Activated T-cell treated with anti-CD3 and anti-CD28 coated beads, Interleukin-2, amount 50 U/mL, for 72 hours (primary cell): Measurements from ENCODE around the gene TMEM175. TPM values are rescaled to one million over a fixed set of nuclear protein-coding genes. Genes with fewer than 3 reads are reported as not detected.

ENCODE experiments used
- ATAC-seq, 2 donors: fragments of 150-1000 bp; cut with Tn5 transposase; replicated peaks in 1 of 2; 2 replicates each; pipeline ENCODE4 v1.10.0; 2021; ENCODE audit warnings: moderate library complexity in 2 of 2, mild to moderate bottlenecking in 1 of 2
- DNase-seq, 2 donors: peaks; one replicate each; pipeline ENCODE4 v3.0.0; 2021 to 2022; ENCODE audit warnings: mixed read lengths in 1 of 2
- H3K27ac Mint-ChIP-seq: one replicate; pipeline ENCODE4 v1.8.0; 2022; ENCODE audit warnings: mild to moderate bottlenecking, moderate library complexity, mixed read lengths
- H3K27me3 Mint-ChIP-seq: one replicate; pipeline ENCODE4 v1.8.0; 2022; ENCODE audit warnings: low read depth, mixed read lengths
- H3K36me3 Mint-ChIP-seq, 2 donors: one replicate each; pipeline ENCODE4 v1.8.0; 2022; ENCODE audit warnings: mixed read lengths in 2 of 2, mild to moderate bottlenecking in 1 of 2; ENCODE audit not compliant: insufficient read depth in 2 of 2
- H3K4me1 Mint-ChIP-seq: one replicate; pipeline ENCODE4 v1.8.0; 2022; ENCODE audit warnings: low read depth, mixed read lengths
- H3K4me3 Mint-ChIP-seq, 2 donors: one replicate each; pipeline ENCODE4 v1.8.0; 2022; ENCODE audit warnings: mild to moderate bottlenecking in 2 of 2, mixed read lengths in 2 of 2, moderate library complexity in 2 of 2
- H3K9me3 Mint-ChIP-seq, 2 donors: one replicate each; pipeline ENCODE4 v1.8.0; 2022; ENCODE audit warnings: mixed read lengths in 2 of 2
- total RNA-seq, 2 donors: library from RNA; stranded (reverse); gene quantifications; one replicate each; pipeline ENCODE4 v1.2.3, GENCODE V29; 2022

Gene TMEM175
- total RNA-seq, 2 donors from 2014 or later, result 21.0 to 22.0 TPM

DNA sequence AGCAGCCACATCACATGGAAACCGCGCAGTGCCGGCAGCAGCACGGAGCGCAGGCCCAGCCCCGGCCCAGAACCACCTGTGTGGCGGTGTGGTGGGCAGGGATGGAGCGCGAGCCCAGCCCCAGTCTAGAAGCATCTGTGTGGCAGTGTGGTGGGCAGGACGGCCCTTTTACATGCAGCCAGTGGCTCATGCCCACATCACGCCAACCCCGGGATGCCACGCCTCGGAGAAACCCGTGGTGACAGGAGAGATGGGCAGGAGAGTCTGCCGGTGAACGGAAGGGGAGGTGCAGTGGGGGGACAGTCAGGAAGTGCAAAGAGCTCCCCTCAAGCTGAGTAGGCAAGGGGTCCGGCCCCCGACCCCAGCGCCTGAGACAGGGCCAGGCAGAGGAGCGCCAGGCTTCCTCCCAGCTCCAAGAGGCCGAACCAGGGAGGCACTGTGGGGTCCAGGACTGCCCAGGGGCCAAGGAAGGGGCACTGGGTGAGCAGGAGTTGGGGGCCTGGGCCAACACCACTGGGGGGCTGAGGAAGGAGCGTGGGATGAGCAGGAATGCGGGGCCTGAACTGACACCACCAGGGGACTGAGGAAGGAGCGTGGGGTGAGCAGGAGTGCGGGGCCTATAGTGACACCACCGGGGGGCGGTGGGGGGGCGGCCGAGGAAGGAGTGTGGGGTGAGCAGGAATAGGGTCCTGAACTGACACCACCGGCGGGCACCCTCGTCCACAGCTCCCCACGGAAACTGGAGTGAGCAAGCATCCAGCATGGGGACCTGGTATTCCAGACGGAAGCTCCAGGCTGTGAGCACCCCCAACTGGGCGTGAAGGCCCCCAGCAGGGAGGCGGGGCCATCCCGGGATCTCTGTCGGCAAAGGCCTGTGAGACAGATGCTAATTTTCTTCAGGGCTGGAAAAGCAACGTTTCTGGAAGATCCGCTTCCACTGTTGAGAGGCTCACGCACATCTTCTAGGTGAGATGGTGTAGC is 28.9 kb upstream of the TMEM175 start:
- Mint-ChIP-seq H3K4me3 (no peak overlapping the region), H3K36me3 (peaks cover 3 to 18% of the 10 kb centered on the region in 2 donors), H3K9me3 (peaks cover 0 to 4% of the 10 kb centered on the region in 2 donors), H3K27ac (no peak overlapping the region), H3K4me1 (no peaks in the 10 kb centered on the region), H3K27me3 (no peaks in the 10 kb centered on the region)
- ATAC-seq (no peak), DNase-seq (no peak)

- no peaks in the 10 kb centered on the region for H3K4me1 Mint-ChIP-seq
- peaks cover 3 to 14% of the 10 kb centered on the region in 2 donors for H3K36me3 Mint-ChIP-seq
- no peak overlapping the region for H3K4me3 Mint-ChIP-seq
- DNase-seq, result no peak
- peaks cover 0 to 4% of the 10 kb centered on the region in 2 donors for H3K9me3 Mint-ChIP-seq
- no peak overlapping the region for H3K27ac Mint-ChIP-seq
- ATAC-seq, result no peak
- no peaks in the 10 kb centered on the region for H3K27me3 Mint-ChIP-seq
These were observed 26.5 kb upstream of the TMEM175 start for GRCh38 chr4:905485-906338.

- H3K4me1 Mint-ChIP-seq, result no peaks in the 10 kb centered on the region
- H3K27ac Mint-ChIP-seq, result no peak overlapping the region
- ATAC-seq (no peak), DNase-seq (no peak)
- peaks cover 3 to 18% of the 10 kb centered on the region in 2 donors for H3K36me3 Mint-ChIP-seq
- H3K27me3 Mint-ChIP-seq, result no peaks in the 10 kb centered on the region
- peaks cover 0 to 4% of the 10 kb centered on the region in 2 donors for H3K9me3 Mint-ChIP-seq
- no peak overlapping the region for H3K4me3 Mint-ChIP-seq
These were observed 25.7 kb upstream of the TMEM175 start for GRCh38 chr4:906339-907102.

DNA sequence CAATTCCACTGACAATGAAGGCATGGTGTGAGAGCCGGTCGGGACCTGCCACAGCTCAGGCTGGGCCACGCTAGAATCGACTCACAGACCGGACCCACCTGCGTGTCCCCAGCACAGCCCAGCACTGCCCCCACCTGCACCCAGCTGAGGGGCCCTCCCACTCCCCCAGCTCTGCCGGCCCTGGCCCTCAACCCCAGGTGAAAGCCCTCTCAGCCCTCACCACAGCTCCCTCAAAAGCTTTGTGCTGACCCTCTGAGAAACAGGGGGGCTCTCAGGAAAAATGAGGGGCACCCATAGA is 25.2 kb upstream of the TMEM175 start:
- DNase-seq (no peak), ATAC-seq (no peak)
- Mint-ChIP-seq H3K9me3 (peaks cover 0 to 4% of the 10 kb centered on the region in 2 donors), H3K36me3 (peaks cover 3 to 20% of the 10 kb centered on the region in 2 donors), H3K4me1 (no peaks in the 10 kb centered on the region), H3K4me3 (no peak overlapping the region), H3K27ac (no peak overlapping the region), H3K27me3 (no peaks in the 10 kb centered on the region)

DNA sequence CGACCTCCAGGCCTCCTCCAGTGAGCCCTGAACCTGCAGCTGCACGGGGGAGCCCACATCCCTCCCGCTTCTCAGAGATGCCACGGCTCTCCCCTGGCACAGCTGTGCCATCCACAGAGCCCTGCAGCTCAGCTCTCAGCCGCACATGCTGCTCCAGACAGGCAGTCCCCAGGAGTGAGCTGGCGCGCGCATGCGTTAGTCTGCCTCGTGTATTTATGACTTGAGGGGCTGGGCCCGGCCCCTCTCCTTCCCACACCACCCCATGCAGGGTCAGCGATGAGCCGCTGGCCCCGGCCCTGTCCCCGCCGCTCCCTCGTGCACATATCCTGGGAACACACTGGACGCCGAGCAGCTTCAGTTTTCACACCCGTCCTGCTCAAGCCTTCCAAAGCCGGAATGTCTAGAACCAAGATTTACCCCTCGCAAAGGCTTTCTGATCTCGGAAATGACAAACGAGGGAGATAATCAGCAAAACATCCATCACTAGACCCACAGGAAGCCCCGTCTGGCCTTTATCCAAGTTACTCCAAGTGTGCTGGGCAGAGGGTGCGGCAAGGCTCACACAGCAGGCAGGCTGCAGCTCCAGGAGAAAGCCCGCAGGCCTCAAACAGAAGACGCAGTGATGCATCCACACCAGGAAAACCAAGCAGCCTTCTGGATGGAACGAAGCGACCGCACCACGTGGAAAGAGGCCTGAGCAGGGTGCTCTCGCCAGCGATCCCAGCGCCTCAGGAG is 24.4 kb upstream of the TMEM175 start:
- H3K36me3 Mint-ChIP-seq, result peaks cover 6 to 20% of the 10 kb centered on the region in 2 donors
- H3K4me1 Mint-ChIP-seq, result no peaks in the 10 kb centered on the region
- ATAC-seq (no peak), DNase-seq (no peak)
- H3K9me3 Mint-ChIP-seq, result peaks cover 0 to 4% of the 10 kb centered on the region in 2 donors
- H3K4me3 Mint-ChIP-seq, result no peak overlapping the region
- H3K27me3 Mint-ChIP-seq, result no peaks in the 10 kb centered on the region
- H3K27ac Mint-ChIP-seq, result no peak overlapping the region

- H3K27me3 Mint-ChIP-seq, result no peaks in the 10 kb centered on the region
- no peaks in the 10 kb centered on the region for H3K4me1 Mint-ChIP-seq
- H3K36me3 Mint-ChIP-seq, result peaks cover 6 to 19% of the 10 kb centered on the region in 2 donors
- ATAC-seq (no peak), DNase-seq (no peak)
- H3K4me3 Mint-ChIP-seq, result no peak overlapping the region
- H3K9me3 Mint-ChIP-seq, result peaks cover 0 to 4% of the 10 kb centered on the region in 2 donors
- H3K27ac Mint-ChIP-seq, result no peak overlapping the region
These were observed 23.1 kb upstream of the TMEM175 start for GRCh38 chr4:909131-909571.

DNA sequence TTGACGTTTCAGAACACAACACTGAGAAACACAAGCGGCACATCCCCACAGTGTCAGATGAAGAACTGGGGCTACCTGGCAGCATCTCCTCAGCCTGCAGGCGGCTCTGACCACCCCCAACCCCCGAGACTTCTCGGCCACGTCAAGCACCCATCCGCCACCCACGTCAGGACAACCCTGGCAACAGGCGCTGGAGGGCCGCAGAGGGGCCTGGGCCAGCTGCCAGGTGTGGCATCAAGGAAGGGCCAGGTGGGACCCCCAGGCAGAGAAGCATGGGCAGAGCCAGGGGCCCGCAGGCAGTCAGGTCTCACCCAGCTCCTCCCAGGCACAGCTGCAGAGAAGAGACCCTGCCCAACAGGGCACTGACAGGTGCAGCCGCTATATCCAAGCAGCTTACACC is 22.4 kb upstream of the TMEM175 start:
- DNase-seq (no peak), ATAC-seq (no peak)
- H3K4me1 Mint-ChIP-seq, result no peaks in the 10 kb centered on the region
- H3K36me3 Mint-ChIP-seq, result peaks cover 5 to 19% of the 10 kb centered on the region in 2 donors
- no peaks in the 10 kb centered on the region for H3K27me3 Mint-ChIP-seq
- no peak overlapping the region for H3K4me3 Mint-ChIP-seq
- H3K9me3 Mint-ChIP-seq, result peaks cover 0 to 4% of the 10 kb centered on the region in 2 donors
- no peak overlapping the region for H3K27ac Mint-ChIP-seq

DNA sequence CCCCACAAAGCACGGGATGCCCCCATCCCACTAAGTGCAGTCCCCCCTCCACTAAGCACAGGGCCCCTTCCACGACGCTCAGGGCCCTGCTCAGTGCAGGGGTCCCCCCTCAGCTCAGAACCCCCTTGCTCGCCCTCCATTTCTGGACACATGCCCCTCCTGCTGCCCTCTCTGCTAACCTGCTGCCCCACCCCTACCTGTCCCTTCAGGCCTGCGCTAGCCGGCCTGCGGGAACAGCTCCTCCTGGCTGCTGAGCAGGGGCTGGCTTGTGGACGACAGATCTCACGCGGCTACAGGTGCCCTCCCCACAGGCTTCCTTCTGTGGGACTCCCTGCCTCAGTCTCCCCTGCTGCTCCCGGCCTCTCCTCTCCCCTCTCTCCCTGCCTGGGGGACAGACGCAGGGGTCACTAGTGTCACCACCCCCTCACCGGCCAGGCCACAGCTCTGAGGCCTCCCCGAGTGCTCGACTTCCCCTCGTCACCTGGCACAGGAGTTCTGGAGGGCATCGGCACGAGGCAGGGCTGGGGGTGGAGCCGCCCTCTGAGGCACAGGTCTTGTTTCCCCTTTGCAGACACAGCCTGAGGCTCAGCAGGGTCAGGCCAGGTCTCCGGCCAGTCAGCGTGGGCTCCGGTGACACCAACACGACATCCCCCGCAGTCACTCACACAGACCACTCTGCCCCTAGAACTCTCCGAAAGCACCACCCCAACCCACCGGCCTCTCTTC is 21.7 kb upstream of the TMEM175 start:
- Mint-ChIP-seq H3K27ac (no peak overlapping the region), H3K4me1 (peaks cover 6% of the 10 kb centered on the region), H3K27me3 (no peaks in the 10 kb centered on the region), H3K4me3 (no peak overlapping the region), H3K9me3 (peaks cover 0 to 4% of the 10 kb centered on the region in 2 donors), H3K36me3 (peaks cover 4 to 17% of the 10 kb centered on the region in 2 donors)
- no peak for DNase-seq
- no peak for ATAC-seq

DNA sequence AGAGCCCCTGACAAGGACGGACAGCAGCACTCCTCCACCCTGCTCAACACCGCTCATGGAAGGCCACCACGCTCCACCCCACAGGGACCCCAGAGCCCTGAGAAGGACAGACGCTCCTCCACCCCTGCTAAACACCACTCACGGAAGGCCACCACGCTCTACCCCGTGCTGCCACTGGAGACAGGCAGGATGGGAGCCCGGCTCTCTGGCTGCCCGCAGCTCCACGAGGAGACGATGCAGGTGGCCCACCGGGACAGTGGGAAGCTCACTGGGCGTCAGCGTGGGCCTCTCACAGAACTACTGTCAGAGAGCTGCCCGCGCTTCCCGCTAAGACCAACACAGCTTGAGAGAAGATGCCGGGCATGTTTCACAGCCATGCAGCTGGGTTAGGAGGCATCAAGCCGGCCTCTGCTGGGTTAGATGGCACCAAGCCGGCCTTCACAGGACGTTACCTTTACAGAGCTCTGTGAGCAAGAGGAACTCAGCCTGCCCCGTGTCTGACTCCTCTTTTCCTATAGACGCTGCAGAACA is 21.0 kb upstream of the TMEM175 start:
- DNase-seq (no peak), ATAC-seq (no peak)
- Mint-ChIP-seq H3K4me1 (peaks cover 14% of the 10 kb centered on the region), H3K36me3 (peaks cover 4 to 15% of the 10 kb centered on the region in 2 donors), H3K27me3 (no peaks in the 10 kb centered on the region), H3K4me3 (no peak overlapping the region), H3K9me3 (no peaks in the 10 kb centered on the region), H3K27ac (no peak overlapping the region)

DNA sequence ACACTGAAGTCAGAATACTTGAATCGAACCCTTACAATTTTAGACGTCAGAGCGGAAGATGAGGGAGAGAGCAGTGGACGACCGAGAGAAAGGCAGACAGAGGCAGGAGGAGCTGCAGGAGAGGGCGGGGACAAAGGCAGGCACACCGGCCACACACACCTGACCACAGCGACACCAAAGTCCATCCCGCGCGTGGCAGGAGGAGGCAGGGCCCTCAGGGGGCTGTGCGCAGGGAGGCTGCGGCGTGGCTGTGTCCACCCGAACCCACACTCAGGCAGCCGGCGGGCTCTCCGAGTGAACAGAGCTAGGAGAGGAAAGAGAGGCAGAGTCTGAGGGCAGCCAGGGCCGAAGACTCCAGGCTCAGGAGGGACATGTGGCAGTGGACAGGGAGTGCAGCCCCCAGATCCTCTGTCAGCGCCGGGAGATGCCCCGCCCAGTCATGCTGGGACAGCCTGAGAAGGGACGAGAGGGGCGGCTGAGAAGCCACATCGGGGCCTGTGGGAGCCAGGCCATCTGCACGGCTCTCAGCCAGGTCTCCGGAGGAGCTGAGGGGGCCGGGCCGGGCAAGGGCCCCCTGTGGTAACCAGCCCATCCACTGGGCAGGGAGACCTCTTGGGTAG is 20.3 kb upstream of the TMEM175 start:
- no peaks in the 10 kb centered on the region for H3K9me3 Mint-ChIP-seq
- H3K27me3 Mint-ChIP-seq, result no peaks in the 10 kb centered on the region
- ATAC-seq (no peak), DNase-seq (no peak)
- H3K27ac Mint-ChIP-seq, result no peak overlapping the region
- H3K4me1 Mint-ChIP-seq, result peaks cover 21% of the 10 kb centered on the region
- peaks cover 3 to 11% of the 10 kb centered on the region in 2 donors for H3K36me3 Mint-ChIP-seq
- no peak overlapping the region for H3K4me3 Mint-ChIP-seq

GRCh38 chr4:912548-913279 is 19.5 kb upstream of the TMEM175 start:
- Mint-ChIP-seq H3K36me3 (peaks cover 4 to 11% of the 10 kb centered on the region in 2 donors), H3K9me3 (peaks cover 0 to 3% of the 10 kb centered on the region in 2 donors), H3K4me3 (no peak overlapping the region), H3K4me1 (peaks cover 26% of the 10 kb centered on the region), H3K27me3 (no peaks in the 10 kb centered on the region), H3K27ac (no peak overlapping the region)
- no peak for ATAC-seq
- DNase-seq, result no peak
